H9 (cell line): ENCODE measurements around the gene ZNF804A. TPM values are rescaled to one million over a fixed set of nuclear protein-coding genes. Genes with fewer than 3 reads are reported as not detected.

Source experiments
- DNase-seq: peaks from one replicate; pipeline ENCODE4 v3.0.0-alpha.2; 2017
- H2AFZ ChIP-seq: one replicate; pipeline ENCODE4 v1.6.1; 2013; ENCODE audit warnings: mild to moderate bottlenecking, low read length, control low read depth, moderate library complexity
- H2AK5ac ChIP-seq: 2 replicates; pipeline ENCODE4 v1.6.1; 2013; ENCODE audit warnings: low read length, control low read depth, mixed read lengths; ENCODE audit not compliant: insufficient read length
- H2BK120ac ChIP-seq: one replicate; pipeline ENCODE4 v1.6.1; 2013; ENCODE audit warnings: low read depth, mild to moderate bottlenecking, low read length, control low read depth, inconsistent platforms; ENCODE audit not compliant: poor library complexity, severe bottlenecking
- H2BK12ac ChIP-seq: 2 replicates; pipeline ENCODE4 v1.6.1; 2013; ENCODE audit warnings: low read length, control low read depth, mixed read lengths, low read depth; ENCODE audit not compliant: insufficient read length
- H2BK15ac ChIP-seq: 2 replicates; pipeline ENCODE4 v1.6.1; 2013; ENCODE audit warnings: low read depth, low read length, control low read depth
- H2BK20ac ChIP-seq: one replicate; pipeline ENCODE4 v1.6.1; 2013; ENCODE audit warnings: low read depth, mild to moderate bottlenecking, low read length, control low read depth, inconsistent platforms; ENCODE audit not compliant: poor library complexity, severe bottlenecking
- H2BK5ac ChIP-seq: 2 replicates; pipeline ENCODE4 v1.6.1; 2013; ENCODE audit warnings: low read length, control low read depth, mixed read lengths; ENCODE audit not compliant: insufficient read length
- H3K14ac ChIP-seq: 2 replicates; pipeline ENCODE4 v1.6.1; 2013; ENCODE audit warnings: low read length, control low read depth; ENCODE audit not compliant: insufficient read depth
- H3K18ac ChIP-seq: 2 replicates; pipeline ENCODE4 v1.6.1; 2013; ENCODE audit warnings: low read depth, mild to moderate bottlenecking, mixed read lengths, low read length, control low read depth; ENCODE audit not compliant: insufficient read length
- H3K23ac ChIP-seq: 2 replicates; pipeline ENCODE4 v1.6.1; 2013; ENCODE audit warnings: low read length, control low read depth, mixed read lengths, low read depth; ENCODE audit not compliant: insufficient read length
- H3K23me2 ChIP-seq: 2 replicates; pipeline ENCODE4 v1.6.1; 2013; ENCODE audit warnings: low read depth, mild to moderate bottlenecking, mixed read lengths, low read length, control low read depth; ENCODE audit not compliant: insufficient read length, poor library complexity, severe bottlenecking
- H3K27ac ChIP-seq: 2 replicates; pipeline ENCODE4 v1.5.1; 2013; ENCODE audit warnings: low read length, control low read depth, mixed read lengths, low read depth; ENCODE audit not compliant: insufficient read length
- H3K27me3 ChIP-seq: 2 replicates; pipeline ENCODE4 v1.6.1; 2013; ENCODE audit warnings: low read length, control low read depth, inconsistent platforms; ENCODE audit not compliant: insufficient read depth
- H3K4ac ChIP-seq: 2 replicates; pipeline ENCODE4 v1.6.1; 2013; ENCODE audit warnings: low read depth, mild to moderate bottlenecking, control low read depth, inconsistent platforms, low read length, moderate library complexity
- H3K4me1 ChIP-seq: 2 replicates; pipeline ENCODE4 v1.6.1; 2013; ENCODE audit warnings: low read length, control low read depth, inconsistent platforms; ENCODE audit not compliant: insufficient read depth
- H3K4me2 ChIP-seq: 2 replicates; pipeline ENCODE4 v1.6.1; 2013; ENCODE audit warnings: low read length, control low read depth, mixed read lengths; ENCODE audit not compliant: insufficient read length, insufficient read depth
- H3K56ac ChIP-seq: 2 replicates; pipeline ENCODE4 v1.6.1; 2013; ENCODE audit warnings: low read depth, mild to moderate bottlenecking, mixed read lengths, low read length, control low read depth; ENCODE audit not compliant: insufficient read length
- H3K79me1 ChIP-seq: 2 replicates; pipeline ENCODE4 v1.6.1; 2013; ENCODE audit warnings: low read depth, mild to moderate bottlenecking, moderate library complexity, low read length, control low read depth, inconsistent platforms; ENCODE audit not compliant: insufficient read depth, poor library complexity, severe bottlenecking
- H3K79me2 ChIP-seq: 2 replicates; pipeline ENCODE4 v1.6.1; 2013; ENCODE audit warnings: low read length, control low read depth, inconsistent platforms; ENCODE audit not compliant: insufficient read depth
- H3K9ac ChIP-seq: 2 replicates; pipeline ENCODE4 v1.6.1; 2013; ENCODE audit warnings: low read length, control low read depth, mixed read lengths; ENCODE audit not compliant: insufficient read length; ENCODE audit errors: extremely low read depth
- H3K9me3 ChIP-seq: one replicate; pipeline ENCODE4 v1.6.1; 2013; ENCODE audit warnings: low read depth, low read length, inconsistent platforms; ENCODE audit not compliant: control insufficient read depth
- H3T11ph ChIP-seq: one replicate; pipeline ENCODE4 v1.6.1; 2013; ENCODE audit warnings: mild to moderate bottlenecking, low read length, control low read depth, inconsistent platforms
- H4K20me1 ChIP-seq: one replicate; pipeline ENCODE4 v1.6.1; 2013; ENCODE audit not compliant: control insufficient read depth, insufficient read length, insufficient read depth
- H4K5ac ChIP-seq: 2 replicates; pipeline ENCODE4 v1.6.1; 2013; ENCODE audit warnings: low read depth, mild to moderate bottlenecking, mixed read lengths, low read length, control low read depth; ENCODE audit not compliant: insufficient read length
- H4K8ac ChIP-seq: replicated peaks from 2 replicates; pipeline ENCODE4 v1.6.1; 2013; ENCODE audit warnings: low read length, control low read depth, mixed read lengths, low read depth; ENCODE audit not compliant: insufficient read length
- H4K91ac ChIP-seq: 2 replicates; pipeline ENCODE4 v1.6.1; 2013; ENCODE audit warnings: low read depth, mild to moderate bottlenecking, moderate library complexity, mixed read lengths, low read length, control low read depth; ENCODE audit not compliant: insufficient read length
- H3K27ac Mint-ChIP-seq, 3 experiments: 2 replicates in 2 of 3; 3 replicates in 1 of 3; pipeline ENCODE4 v1.8.0; 2020 to 2021; ENCODE audit warnings: mixed read lengths in 3 of 3, mild to moderate bottlenecking in 1 of 3, moderate library complexity in 1 of 3
- H3K27me3 Mint-ChIP-seq: 2 replicates; pipeline ENCODE4 v1.8.0; 2021; ENCODE audit warnings: low read depth, mild to moderate bottlenecking, moderate library complexity, mixed read lengths
- H3K36me3 Mint-ChIP-seq, 3 experiments: 2 replicates in 2 of 3; 3 replicates in 1 of 3; pipeline ENCODE4 v1.8.0; 2020 to 2021; ENCODE audit warnings: low read depth in 3 of 3, mixed read lengths in 3 of 3; ENCODE audit not compliant: insufficient read depth in 1 of 3
- H3K4me1 Mint-ChIP-seq, 2 experiments: 2 replicates each; pipeline ENCODE4 v1.8.0; 2020; ENCODE audit warnings: mixed read lengths in 2 of 2
- H3K4me3 Mint-ChIP-seq, 2 experiments: 2 replicates in 1 of 2; 3 replicates in 1 of 2; pipeline ENCODE4 v1.8.0; 2020 to 2021; ENCODE audit warnings: mild to moderate bottlenecking in 2 of 2, mixed read lengths in 2 of 2, moderate library complexity in 1 of 2
- H3K9me3 Mint-ChIP-seq, 2 experiments: 2 replicates in 1 of 2; 3 replicates in 1 of 2; pipeline ENCODE4 v1.8.0; 2020; ENCODE audit warnings: mild to moderate bottlenecking in 2 of 2, mixed read lengths in 2 of 2, moderate library complexity in 1 of 2
- WGBS: extraction: QIAGEN DNeasy Blood & Tissue Kit; methylation state at CpG from one replicate; pipeline ENCODE4 v1.1.7; 2013; ENCODE audit warnings: missing lambda C conversion rate, low lambda C conversion rate, mixed read lengths; ENCODE audit not compliant: insufficient read length; ENCODE audit errors: extremely low coverage; 5-methylcytosine and 5-hydroxymethylcytosine counted together
- total RNA-seq: library from RNA; stranded (reverse); gene quantifications from 2 replicates; pipeline ENCODE4 v1.2.1, GENCODE V29; 2021
- TF ChIP-seq, protein P1 (sequence below): fragments of 200-600 bp; sonication (generic); conservative IDR thresholded peaks from 3 replicates; pipeline ENCODE4 v1.8.0; 2021; ENCODE audit warnings: antibody characterized with exemption, mild to moderate bottlenecking

The ZNF804A gene
- total RNA-seq, 1 experiment from 2014 or later, result not detected

DNA sequence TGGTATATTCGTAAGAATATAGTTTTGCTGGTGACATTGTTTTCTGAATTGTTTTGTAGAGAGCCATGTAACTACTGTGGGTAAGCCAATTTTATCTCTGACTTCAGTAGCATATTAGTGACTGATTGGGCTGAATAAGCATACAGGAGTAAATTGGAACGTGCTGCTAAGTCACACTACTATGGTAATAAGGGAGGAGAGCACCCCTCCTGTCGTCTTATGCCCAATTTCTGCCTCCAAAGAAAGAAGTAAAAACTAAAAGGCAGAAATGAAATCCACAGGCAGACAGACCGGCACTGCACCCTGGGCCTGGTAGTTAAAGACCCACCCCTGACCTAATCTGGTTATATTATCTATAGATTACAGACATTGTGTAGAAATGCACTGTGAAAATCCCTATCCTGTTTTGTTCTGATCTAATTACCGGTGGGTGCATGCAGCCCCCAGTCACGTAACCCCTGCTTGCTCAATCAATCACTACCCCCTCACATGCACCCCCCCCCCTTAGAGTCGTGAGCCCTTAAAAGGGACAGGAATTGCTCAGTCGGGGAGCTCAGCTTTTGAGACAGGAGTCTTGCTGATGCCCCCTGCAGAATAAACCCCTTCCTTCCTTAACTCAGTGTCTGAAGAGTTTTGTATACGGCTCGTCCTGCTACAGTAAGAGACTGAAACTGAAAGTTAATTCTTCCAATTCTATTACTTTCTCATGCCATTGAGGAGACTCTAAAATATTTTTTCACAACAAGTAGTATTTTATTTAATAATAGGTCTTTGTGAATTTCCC lies 167.0 kb downstream of the ZNF804A start:
- H2BK120ac ChIP-seq, result no peak overlapping the region
- H3K27ac ChIP-seq, result no peak overlapping the region
- H3K56ac ChIP-seq, result no peak overlapping the region
- H2AK5ac ChIP-seq, result no peak overlapping the region
- 100% methylated on average over 1 of the region's 10 CpGs for WGBS
- Mint-ChIP-seq H3K36me3 (no peaks in the 10 kb centered on the region; a peak in 2 of 7 replicates), H3K4me3 (no peak overlapping the region), H3K27ac (no peak overlapping the region), H3K27me3 (no peaks in the 10 kb centered on the region; the same call in 1 of the 2 replicates), H3K4me1 (0 out of 4 replicates have a peak, but pooled peaks cover 0 to 2% of the 10 kb centered on the region in 2 experiments), H3K9me3 (no peaks in the 10 kb centered on the region; a peak in 2 of 5 replicates)
- H3K27me3 ChIP-seq, result no peaks in the 10 kb centered on the region
- no peaks in the 10 kb centered on the region for H3K9me3 ChIP-seq
- H2BK5ac ChIP-seq, result no peak overlapping the region
- H3T11ph ChIP-seq, result no peak overlapping the region
- H4K8ac ChIP-seq, result no peak overlapping the region
- no peak overlapping the region for H2BK20ac ChIP-seq
- no peak overlapping the region for H3K4me2 ChIP-seq
- TF ChIP-seq, protein P1, sequence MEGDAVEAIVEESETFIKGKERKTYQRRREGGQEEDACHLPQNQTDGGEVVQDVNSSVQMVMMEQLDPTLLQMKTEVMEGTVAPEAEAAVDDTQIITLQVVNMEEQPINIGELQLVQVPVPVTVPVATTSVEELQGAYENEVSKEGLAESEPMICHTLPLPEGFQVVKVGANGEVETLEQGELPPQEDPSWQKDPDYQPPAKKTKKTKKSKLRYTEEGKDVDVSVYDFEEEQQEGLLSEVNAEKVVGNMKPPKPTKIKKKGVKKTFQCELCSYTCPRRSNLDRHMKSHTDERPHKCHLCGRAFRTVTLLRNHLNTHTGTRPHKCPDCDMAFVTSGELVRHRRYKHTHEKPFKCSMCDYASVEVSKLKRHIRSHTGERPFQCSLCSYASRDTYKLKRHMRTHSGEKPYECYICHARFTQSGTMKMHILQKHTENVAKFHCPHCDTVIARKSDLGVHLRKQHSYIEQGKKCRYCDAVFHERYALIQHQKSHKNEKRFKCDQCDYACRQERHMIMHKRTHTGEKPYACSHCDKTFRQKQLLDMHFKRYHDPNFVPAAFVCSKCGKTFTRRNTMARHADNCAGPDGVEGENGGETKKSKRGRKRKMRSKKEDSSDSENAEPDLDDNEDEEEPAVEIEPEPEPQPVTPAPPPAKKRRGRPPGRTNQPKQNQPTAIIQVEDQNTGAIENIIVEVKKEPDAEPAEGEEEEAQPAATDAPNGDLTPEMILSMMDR, result no peak
- no peak overlapping the region for H2BK15ac ChIP-seq
- DNase-seq, result no peak
- no peaks in the 10 kb centered on the region for H3K79me1 ChIP-seq
- no peaks in the 10 kb centered on the region for H3K4me1 ChIP-seq
- no peak overlapping the region for H3K4ac ChIP-seq
- H2AFZ ChIP-seq, result no peak overlapping the region
- no peaks in the 10 kb centered on the region for H4K20me1 ChIP-seq
- no peak overlapping the region for H2BK12ac ChIP-seq
- no peak overlapping the region for H4K91ac ChIP-seq
- no peak overlapping the region for H3K18ac ChIP-seq
- H3K23ac ChIP-seq, result no peak overlapping the region
- H3K79me2 ChIP-seq, result no peaks in the 10 kb centered on the region
- H3K14ac ChIP-seq, result no peak overlapping the region
- H3K23me2 ChIP-seq, result no peaks in the 10 kb centered on the region
- no peak overlapping the region for H3K9ac ChIP-seq
- H4K5ac ChIP-seq, result no peak overlapping the region
